ENCODE measurements around the gene ITGBL1. TPM values are rescaled to one million over a fixed set of nuclear protein-coding genes. Genes with fewer than 3 reads are reported as not detected.

The ITGBL1 gene
- total and polyA plus RNA-seq, 2 experiments from 2014 or later = 0.29 TPM; not detected in 1

- TF ChIP-seq, protein P1, sequence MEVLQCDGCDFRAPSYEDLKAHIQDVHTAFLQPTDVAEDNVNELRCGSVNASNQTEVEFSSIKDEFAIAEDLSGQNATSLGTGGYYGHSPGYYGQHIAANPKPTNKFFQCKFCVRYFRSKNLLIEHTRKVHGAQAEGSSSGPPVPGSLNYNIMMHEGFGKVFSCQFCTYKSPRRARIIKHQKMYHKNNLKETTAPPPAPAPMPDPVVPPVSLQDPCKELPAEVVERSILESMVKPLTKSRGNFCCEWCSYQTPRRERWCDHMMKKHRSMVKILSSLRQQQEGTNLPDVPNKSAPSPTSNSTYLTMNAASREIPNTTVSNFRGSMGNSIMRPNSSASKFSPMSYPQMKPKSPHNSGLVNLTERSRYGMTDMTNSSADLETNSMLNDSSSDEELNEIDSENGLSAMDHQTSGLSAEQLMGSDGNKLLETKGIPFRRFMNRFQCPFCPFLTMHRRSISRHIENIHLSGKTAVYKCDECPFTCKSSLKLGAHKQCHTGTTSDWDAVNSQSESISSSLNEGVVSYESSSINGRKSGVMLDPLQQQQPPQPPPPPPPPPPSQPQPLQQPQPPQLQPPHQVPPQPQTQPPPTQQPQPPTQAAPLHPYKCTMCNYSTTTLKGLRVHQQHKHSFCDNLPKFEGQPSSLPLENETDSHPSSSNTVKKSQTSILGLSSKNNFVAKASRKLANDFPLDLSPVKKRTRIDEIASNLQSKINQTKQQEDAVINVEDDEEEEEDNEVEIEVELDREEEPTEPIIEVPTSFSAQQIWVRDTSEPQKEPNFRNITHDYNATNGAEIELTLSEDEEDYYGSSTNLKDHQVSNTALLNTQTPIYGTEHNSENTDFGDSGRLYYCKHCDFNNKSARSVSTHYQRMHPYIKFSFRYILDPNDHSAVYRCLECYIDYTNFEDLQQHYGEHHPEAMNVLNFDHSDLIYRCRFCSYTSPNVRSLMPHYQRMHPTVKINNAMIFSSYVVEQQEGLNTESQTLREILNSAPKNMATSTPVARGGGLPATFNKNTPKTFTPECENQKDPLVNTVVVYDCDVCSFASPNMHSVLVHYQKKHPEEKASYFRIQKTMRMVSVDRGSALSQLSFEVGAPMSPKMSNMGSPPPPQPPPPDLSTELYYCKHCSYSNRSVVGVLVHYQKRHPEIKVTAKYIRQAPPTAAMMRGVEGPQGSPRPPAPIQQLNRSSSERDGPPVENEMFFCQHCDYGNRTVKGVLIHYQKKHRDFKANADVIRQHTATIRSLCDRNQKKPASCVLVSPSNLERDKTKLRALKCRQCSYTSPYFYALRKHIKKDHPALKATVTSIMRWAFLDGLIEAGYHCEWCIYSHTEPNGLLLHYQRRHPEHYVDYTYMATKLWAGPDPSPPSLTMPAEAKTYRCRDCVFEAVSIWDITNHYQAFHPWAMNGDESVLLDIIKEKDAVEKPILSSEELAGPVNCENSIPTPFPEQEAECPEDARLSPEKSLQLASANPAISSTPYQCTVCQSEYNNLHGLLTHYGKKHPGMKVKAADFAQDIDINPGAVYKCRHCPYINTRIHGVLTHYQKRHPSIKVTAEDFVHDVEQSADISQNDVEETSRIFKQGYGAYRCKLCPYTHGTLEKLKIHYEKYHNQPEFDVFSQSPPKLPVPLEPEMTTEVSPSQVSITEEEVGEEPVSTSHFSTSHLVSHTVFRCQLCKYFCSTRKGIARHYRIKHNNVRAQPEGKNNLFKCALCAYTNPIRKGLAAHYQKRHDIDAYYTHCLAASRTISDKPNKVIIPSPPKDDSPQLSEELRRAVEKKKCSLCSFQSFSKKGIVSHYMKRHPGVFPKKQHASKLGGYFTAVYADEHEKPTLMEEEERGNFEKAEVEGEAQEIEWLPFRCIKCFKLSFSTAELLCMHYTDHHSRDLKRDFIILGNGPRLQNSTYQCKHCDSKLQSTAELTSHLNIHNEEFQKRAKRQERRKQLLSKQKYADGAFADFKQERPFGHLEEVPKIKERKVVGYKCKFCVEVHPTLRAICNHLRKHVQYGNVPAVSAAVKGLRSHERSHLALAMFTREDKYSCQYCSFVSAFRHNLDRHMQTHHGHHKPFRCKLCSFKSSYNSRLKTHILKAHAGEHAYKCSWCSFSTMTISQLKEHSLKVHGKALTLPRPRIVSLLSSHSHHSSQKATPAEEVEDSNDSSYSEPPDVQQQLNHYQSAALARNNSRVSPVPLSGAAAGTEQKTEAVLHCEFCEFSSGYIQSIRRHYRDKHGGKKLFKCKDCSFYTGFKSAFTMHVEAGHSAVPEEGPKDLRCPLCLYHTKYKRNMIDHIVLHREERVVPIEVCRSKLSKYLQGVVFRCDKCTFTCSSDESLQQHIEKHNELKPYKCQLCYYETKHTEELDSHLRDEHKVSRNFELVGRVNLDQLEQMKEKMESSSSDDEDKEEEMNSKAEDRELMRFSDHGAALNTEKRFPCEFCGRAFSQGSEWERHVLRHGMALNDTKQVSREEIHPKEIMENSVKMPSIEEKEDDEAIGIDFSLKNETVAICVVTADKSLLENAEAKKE (CRISPR knock-in tag; IDR thresholded peaks at IDR 0.05) = no peak
- TF ChIP-seq ZNF114 (CRISPR knock-in tag; IDR thresholded peaks at IDR 0.05) (no peak), CTCF (conservative IDR thresholded peaks at IDR 0.05; ENCODE audit: low read depth in 2 of 2) (no peak)
Observed at GRCh38 chr13:101763191-101763590, 310.7 kb downstream of the ITGBL1 start (continued).

Other genes with a start within 250 kb of the ITGBL1 start
- gene NALCN, start 36.2 kb upstream of the ITGBL1 start, total RNA-seq (2014; rRNA removed; shearing (Covaris generic)) = 0.04 and 0.87 TPM in 2 replicates
- 0.50 and 0.54 TPM in 2 replicates for gene NALCN, start 36.2 kb upstream of the ITGBL1 start, polyA plus RNA-seq (2016; fragmentation: Nextera tagmentation; extraction: Ambion mirVana)

Measured in GM23338 (cell line).